UCSD-AML1 (cell line): ENCODE measurements around the gene MAPKAPK2.
"Not testable (repeated sequence)": the region's sequence is repeated elsewhere in the genome, so short reads cannot be mapped to it uniquely, and the experiment has no call there.

ENCODE experiments used
- DNase-seq: peaks from one replicate; lab custom pipeline; 2025; ENCODE audit not compliant: unreplicated experiment; lab: John Stamatoyannopoulos, UW

The MAPKAPK2 gene

DNA sequence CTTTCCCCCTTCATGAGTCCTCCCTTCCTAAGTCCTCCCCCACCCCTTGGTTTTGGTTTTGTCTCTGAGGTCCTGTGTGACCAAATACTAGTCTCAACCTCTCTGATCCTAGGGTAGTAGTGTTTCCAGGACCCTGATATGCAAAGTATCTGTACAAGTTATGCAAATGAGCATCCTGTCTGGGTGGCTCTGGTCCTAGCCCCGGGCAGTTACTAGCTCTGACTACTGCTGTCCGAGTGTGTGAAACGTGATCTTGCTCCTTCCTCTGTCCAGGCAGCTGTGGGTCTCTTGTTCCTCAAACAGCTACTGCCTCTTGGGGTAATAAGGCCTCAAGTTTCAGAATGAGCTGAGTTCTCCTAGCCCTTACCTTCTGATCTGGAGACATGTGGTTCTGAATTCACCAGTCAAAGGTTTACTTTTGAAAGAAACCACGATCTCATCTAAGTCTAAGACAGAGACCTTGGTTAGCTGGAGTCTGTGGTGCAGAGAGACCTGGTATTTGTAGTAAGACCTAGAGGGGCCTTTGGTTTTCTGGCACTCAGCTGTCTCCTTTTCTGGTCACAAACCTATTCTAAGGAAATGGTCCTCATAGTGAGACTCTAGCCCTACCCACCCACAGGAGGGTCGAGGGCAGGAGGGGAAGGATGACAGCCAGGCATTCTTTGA is 54.8 kb downstream of the MAPKAPK2 start:
- DNase-seq: no peak

DNA sequence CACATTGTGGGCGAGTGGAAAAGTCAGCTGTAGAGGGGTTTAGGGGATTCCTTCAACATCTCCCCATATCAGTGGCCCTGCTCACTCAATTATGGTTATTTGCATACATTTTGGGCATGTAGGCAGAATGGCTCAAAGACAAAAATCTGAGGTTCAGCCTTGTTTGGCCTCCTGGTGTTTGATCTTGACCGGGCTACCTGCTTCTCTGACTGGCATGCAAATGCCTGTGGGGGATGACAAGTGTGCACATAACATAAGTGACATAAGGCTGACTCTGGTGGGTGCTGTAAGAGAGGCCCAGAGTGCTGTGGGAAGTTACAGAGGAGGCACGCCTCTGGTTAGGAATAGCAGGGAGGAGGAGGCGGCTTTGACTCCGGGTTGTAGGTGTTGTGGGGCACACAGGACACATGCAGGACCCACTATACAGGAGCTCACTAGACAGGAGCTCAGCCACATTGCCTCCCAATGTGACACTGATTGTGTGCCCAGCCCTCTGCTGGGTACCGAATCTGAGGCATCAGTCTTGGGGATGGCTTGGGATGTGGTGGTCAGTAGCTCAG is 56.5 kb downstream of the MAPKAPK2 start:
- no peak for DNase-seq

DNA sequence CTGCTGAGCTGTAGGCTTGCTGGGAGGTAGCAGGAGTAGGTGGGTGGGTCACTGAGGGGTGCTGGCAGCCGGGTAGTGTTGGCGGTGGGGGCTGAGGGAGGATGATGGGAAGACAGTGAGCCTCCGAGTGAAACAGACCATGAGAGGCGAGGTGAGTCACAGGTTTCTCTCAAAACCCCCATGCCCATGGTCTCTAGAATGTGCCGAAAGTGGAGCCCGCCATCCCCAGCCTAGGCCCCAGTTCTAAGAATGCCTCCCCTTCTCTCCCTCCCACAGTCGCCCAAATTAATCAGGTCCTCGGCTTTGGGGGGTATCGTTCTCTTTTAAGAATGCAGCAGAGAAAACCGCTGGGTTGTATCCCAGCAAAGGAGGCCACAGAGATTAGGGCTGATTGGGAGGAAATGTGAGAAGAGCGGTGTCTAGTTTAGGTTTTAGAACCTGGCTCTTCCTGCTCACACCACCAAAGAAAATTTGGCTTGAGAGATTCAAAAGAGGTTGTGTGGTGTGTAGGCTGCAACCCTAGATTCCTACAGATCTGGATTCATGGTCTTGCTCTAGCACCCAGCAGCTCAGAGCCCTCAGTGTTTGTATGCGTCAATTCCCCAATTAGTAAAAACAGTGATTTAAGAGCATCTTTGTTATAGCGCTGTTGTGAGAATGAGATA is 58.1 kb downstream of the MAPKAPK2 start:
- DNase-seq: no peak

DNA sequence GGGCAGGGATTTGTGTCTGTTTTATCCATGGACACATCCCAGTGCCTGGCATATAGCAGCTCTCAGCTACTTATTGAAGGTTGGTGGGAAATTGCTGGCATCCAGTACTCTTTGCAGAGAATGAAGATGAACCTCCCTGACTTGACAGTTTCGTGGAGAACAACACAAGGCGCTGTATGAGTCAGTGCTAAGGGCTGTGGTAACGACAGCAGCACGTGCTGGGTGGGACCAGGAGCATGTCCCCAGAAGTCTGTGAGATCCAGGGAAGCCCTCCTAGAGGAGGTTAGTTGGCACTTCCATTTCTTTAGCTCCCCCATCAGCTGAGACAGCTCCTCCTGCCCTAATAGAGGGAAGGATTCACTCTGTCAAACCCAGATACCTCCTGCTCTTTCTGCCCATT is 60.0 kb downstream of the MAPKAPK2 start:
- DNase-seq: no peak

DNA sequence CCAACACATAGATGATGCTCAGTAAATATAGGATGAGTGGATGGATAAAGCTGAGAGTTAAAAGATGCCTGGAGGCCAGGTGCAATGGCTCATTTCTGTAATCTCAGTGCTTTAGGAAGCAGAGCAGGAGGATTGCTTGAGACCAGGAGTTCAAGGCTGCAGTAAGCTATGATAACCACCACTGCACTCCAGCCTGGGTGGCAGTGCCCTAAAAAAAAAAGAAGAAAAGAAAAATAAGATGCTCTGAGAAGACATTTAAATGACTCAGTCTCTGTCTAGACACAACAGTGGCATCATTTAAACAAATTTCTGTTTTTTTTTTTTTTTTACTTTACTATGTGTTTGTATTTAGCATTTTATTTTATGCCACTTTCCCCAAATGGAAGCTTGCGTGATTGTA is 60.6 kb downstream of the MAPKAPK2 start:
- no peak for DNase-seq

DNA sequence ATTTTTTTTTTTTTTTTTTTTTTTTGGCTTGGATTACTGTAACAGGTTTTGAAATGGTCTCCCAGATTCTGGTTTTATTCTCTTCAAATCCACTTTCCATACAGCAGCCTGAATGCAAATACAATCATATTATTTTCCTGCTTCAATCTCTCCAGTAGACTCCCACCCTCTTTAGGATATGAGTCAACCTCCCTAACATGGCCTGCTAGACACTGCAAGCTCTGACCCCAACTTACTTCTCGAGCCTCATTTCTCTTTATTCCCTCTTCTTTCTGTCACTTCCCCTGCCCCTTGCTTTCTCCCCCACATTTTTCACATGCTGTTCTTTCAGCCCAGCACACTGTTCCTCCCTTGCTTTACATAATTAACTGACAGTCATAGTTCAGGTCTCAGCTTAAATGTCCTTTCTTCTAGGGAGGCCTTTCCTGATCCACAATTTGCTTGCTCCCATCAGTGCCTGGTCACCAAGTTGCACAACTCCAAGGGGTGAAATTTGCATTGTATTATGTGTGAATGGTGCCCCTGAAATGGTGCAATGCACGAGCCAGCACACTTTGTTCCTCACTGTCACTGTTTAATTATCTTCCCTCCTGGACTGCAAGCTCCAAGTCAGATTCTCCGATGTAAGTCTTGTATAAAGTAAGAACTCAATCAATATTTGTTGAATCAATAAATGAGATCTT is 63.8 kb downstream of the MAPKAPK2 start:
- DNase-seq: no peak

DNA sequence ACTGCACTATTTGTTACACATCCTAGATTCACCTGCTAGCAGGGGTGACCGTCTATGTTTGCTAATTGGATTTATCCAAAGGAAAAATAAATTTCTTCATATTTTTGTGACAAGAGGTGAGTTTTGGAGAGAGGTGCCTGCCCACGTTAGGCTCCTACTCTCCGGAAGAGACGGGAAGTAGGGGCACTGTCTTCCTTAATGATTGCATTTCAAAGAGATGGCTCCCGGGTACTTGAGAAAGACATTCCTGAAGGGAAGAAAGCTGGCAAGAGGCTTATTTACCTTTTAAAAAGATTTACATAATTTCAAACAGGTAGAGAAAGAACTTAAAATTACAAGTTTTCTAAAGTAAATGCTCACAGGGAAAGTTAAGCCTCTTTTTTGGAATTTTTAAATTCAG is 67.2 kb downstream of the MAPKAPK2 start:
- no peak for DNase-seq

DNA sequence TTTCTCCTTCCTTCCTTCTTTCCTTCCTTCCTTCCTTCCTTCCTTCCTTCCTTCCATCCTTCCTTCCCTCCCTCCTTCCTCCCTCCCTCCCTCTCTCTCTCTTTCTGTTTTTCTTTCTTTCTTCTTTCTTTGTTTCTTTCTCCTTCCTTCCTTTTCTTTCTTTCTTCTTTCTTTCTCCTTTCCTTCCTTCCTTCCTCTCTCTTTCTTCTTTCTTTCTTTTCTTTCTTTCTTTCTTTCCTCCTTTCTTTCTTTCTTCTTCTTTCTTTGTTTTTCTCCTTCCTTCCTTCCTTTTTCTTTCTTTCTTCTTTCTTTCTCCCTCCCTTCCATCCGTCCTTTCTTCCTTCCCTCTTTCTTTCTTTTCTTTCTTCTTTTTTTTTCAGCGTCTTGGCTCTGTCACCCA is 67.8 kb downstream of the MAPKAPK2 start:
- DNase-seq: no peak

DNA sequence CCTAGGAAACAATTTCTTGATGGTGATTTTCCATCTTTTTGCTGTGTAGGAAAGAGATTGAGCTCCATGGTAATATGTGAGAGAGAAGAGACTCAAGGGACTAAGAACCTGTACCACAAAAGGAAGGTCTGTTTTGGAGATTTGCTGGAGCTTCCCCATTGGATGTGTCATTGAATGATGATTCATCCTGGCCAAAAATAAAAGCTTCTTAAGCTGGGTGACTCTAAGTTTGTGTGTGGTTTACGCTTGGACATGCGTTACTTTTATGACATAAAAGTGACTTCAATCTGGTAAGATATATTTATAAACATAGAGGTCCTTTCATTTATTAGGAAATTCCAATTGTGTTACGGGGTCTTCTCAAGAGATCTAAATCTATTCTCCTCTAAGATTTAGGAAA is 68.4 kb downstream of the MAPKAPK2 start:
- no peak for DNase-seq

DNA sequence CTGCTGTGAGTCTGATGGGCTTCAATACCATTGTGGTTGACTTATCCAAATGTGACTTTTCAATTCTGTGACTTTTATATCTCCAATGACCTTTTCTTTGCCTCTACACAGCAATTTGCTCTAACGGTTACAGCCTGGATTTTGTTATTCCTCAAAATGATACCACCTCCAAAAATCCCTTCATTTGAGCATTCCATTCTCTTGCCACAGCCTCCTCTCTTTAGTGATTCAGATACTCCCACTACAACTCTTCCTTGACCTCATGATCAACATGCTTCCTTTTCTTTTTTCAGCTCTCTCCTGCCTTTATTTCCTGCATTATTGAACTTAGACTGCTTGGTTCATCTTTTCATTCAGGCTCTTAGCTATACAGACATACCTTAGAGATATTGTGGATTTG is 69.3 kb downstream of the MAPKAPK2 start:
- DNase-seq: no peak

DNA sequence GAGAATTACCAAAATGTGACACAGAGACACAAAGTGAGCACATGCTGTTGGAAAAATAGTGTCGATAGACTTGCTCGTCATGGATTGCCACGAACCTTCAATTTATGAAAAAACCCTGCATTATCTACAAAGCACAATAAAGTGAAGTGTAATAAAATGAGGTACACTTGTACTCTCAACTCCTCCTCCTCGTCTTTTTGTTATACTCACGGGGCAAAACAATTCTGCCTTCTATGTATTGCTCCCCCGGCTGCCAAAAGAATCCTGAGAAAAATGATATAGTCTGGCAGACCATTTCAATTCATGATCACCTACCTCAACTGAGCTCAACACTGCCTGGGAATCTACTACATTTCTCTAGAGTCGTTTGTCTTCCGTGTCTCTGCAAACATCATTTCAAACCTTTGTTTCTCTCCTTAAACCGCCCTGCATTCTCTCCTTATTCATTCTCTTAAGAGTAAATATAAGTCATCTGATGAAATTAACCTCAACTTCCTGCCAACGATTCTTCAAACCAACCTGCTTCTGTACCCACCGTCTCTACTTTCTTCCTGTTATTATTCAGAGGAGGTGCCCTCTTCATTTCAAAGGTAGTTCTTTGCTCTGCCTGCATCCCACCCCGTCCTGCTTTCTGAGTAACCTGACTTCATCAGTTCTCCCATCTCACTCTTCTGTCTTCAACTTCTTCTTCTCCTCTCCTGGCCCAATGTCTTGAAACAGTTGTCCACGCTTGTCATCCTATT is 73.0 kb downstream of the MAPKAPK2 start:
- DNase-seq: no peak

DNA sequence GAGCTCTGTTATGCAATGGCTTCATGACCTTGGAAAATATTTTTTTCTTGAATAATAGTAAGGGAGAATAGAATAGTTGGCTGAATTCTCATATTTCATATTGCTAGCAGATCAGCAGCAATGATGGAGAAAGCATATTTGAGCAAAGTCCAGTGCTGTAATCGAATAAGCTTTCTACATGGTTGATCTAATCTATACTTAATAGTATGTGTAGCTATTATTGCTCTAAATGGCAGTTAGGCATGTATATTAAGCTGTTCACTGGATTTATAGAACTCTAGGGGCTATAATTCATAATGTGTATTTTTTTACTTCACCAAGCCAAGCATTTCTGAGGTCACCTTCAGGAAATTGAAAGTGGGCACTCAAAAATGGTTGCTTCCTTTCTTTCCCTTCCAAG is 75.9 kb downstream of the MAPKAPK2 start:
- DNase-seq: no peak

DNA sequence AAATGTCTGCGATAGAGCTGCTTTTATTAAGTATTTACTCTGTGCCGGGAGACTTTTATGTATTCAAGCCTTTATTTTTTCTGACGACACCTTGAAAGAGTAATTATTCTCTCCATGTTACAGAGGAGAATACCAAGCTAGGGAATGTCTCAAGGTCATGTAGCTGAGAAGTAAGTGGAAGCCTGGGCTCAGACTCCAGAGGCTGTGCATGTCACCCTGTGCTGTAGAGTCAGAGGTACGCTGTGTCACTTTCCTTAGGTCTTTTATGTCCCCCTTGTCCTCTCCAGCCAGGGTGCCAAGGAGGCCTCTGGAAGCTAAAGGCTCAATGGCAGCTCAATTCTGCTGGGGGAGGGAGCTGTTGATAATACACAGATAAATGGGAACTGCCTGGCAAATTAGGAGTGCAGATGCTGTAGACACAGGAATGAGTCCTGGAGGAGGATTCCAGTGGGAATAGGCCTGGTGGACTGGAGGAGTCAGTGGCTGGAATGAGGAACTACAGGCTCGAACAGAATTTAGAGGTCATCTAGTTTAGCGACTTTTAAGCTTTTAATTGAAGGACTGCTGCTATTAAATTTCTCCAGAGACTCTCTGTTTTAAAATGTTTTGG is 76.6 kb downstream of the MAPKAPK2 start:
- DNase-seq: no peak

DNA sequence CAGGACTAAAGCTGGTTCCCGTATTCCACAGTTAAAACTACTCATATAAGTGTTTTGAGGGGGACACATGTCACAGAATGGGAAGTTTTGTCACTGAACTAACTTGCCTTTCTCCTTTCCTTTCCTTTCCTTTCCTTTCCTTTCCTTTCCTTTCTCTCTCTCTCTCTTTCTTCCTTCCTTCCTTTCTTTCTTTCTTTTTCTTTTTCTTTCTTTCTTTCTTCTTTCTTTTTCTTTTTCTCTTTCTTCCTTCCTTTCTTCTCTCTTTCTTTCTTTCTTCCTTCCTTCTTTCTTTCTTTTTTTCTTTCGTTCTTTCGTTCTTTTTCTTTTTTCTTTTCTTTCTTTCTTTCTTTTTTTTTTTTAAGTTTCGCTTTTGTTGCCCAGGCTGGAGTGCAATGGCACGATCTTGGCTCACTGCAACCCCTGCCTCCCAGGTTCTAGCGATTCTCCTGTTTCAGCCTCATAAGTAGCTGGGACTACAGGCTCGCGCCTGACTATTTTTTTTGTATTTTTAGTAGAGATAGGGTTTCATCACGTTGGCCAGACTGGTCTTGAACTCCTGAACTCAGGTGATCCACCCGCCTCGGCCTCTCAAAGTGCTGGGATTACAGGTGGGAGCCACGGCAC is 78.1 kb downstream of the MAPKAPK2 start:
- not testable (repeated sequence) for DNase-seq

DNA sequence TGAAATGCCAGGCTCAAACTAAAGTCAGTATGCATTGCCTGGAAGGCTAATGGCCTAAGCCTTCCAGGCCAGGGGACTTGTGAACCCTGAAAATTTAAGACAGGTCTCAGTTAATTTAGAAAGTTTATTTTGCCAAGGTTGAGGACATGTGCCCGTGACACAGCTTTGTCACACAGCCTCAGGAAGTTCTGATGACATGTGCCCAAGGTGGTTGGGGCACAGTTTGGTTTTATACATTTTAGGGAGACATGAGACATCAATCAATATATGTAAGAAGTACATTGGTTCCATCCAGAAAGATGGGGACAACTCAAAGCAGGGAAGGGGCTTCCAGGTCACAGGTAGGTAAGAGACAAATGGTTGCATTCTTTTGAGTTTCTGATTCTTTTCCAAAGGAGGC is 81.1 kb downstream of the MAPKAPK2 start:
- not testable (repeated sequence) for DNase-seq

DNA sequence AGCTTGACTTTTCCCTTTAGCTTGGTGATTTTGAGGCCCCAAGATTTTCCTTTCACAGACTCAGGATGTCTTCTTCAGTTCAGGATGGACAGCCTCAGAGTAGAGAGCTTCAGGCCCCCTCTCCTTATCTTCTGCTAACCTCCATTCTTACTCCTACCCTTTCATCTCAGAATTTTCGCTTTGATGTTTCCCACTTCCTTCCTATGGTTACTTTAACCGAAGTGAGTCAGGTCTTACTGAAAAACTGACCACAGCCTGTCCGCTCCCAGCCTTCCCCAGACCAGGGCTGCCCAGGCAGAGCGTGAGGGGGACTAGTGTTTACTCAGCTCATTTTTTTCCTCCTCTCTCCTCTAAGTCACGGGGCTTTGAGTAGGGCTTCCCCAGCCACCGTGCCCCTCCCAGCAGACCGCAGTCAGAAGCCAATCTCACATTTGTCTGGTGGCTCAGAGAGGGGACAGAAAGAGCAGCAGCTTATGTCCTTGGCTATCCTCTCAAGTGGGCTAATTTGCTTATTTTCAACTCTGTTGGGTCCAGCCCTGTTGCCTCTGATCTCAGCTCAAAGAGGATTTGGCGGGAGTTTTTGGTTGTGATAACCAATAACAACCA is 81.6 kb downstream of the MAPKAPK2 start:
- DNase-seq: peak; percentile 77

DNA sequence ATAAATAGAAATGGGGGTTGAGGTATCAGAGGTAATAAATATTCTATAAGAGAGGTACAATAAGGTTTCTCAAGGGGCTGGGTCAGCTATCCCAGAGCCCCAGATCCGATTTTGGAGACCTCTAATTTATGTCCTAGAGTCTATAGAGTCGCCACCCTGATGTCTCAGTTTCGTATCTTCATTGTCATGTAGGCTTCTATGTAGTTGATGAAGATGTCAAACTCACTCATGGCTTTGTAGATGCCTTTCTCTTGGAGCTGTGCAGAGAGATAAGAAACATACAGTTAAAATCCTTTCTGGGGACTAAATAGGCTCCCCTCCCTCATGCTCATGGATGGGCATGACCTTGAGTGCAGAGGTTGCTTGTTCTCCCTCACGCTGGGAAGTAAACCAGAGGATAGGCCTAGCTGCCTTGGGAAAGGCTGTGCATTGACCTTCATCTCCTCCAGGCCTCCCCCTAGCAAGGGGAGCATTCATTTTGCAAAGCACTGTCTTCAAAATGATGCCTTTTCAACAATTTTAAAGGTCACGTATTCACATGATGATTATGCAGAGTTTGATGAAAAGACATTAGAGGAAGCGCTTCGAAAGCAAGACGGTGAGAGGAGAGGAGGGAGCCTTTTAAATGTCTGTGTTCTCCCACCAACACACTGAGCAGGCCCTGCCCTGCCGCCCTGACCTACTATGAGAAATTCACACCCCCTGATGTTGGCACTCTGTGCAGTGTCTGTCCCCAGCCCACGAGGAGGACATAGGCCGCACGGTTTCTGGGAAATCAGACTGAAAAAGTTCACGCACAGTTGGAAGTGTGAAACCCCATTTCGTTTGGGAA is 84.0 kb downstream of the MAPKAPK2 start:
- no peak for DNase-seq

DNA sequence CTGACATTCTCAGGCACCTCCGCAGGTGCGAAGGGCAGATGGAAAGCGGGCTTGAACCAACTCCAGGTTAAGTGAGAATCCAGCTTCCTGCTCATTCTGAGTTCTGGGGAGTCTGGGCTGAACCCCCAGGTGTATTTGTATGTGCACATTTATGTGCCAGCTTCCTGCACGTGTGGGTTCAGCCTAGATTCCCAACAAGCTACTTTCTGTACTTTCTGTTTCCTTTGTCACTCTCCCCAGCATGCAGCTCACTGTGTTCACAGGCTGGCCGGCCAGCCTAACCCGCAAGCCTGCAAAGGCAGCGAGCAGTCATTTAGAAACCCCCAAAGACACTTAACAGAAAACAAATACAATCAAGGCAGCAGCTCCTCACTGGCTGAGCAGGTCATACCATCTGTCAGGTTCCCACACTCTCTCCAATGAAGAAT is 84.6 kb downstream of the MAPKAPK2 start:
- DNase-seq: no peak
